Stomach (tissue), 9 donors: Measurements from ENCODE around the gene SSUH2. TPM values are rescaled to one million over a fixed set of nuclear protein-coding genes. Genes with fewer than 3 reads are reported as not detected.
"Not testable (repeated sequence)": the region's sequence is repeated elsewhere in the genome, so short reads cannot be mapped to it uniquely, and the experiment has no call there.

ENCODE experiments used
- DNase-seq, 2 donors: peaks; one replicate each; pipeline versions ENCODE4 v3.0.0 to v3.0.0-alpha.2; 2013 to 2019
- H3K27ac ChIP-seq, 5 donors: fragments of 200-600 bp in 4 of 5; sonication (generic) in 4 of 5; one replicate each; pipeline ENCODE4 v1.5.1; 2013 to 2019; ENCODE audit warnings: mild to moderate bottlenecking in 1 of 5, moderate library complexity in 1 of 5
- H3K27me3 ChIP-seq, 3 donors: fragments of 200-600 bp; sonication (generic); one replicate each; pipeline ENCODE4 v1.5.1; 2017 to 2019; ENCODE audit warnings: mixed run types in 1 of 3
- H3K36me3 ChIP-seq, 4 donors: fragments of 200-600 bp; sonication (generic); 1 replicate in 3 of 4; 2 replicates in 1 of 4; pipeline ENCODE4 v1.5.1; 2016 to 2019
- H3K4me1 ChIP-seq, 4 donors: fragments of 200-600 bp; sonication (generic); one replicate each; pipeline ENCODE4 v1.5.1; 2016 to 2019
- H3K4me3 ChIP-seq, 4 donors: fragments of 200-600 bp; sonication (generic) in 3 of 4; one replicate each; pipeline ENCODE4 v1.5.1; 2016 to 2019; ENCODE audit warnings: mild to moderate bottlenecking in 1 of 4
- H3K9me3 ChIP-seq, 4 donors: fragments of 200-600 bp; sonication (generic); one replicate each; pipeline ENCODE4 v1.5.1; 2016 to 2019
- EP300 ChIP-seq: sonication (generic); formaldehyde crosslinking; IDR thresholded peaks from one replicate; pipeline ENCODE4 v1.6.1; 2017; ENCODE audit warnings: antibody characterized with exemption
- POLR2A ChIP-seq, 4 donors: fragments of 450-650 bp; IDR thresholded peaks; one replicate each; pipeline ENCODE4 v1.6.1; 2016; ENCODE audit warnings: antibody characterized with exemption in 4 of 4, control low read depth in 2 of 4, mild to moderate bottlenecking in 1 of 4, moderate library complexity in 1 of 4
- POLR2AphosphoS5 ChIP-seq, 3 donors: sonication (generic); formaldehyde crosslinking; IDR thresholded peaks; one replicate each; pipeline ENCODE4 v1.6.1; 2016; ENCODE audit warnings: antibody characterized with exemption in 3 of 3
- WGBS, 5 donors: extraction: QIAGEN DNeasy Blood & Tissue Kit in 3 of 5; methylation state at CpG; one replicate each; pipeline versions ENCODE4 v1.1.5 to v1.1.7; 2013 to 2018; 5-methylcytosine and 5-hydroxymethylcytosine counted together
- intact Hi-C: fragments of 100-400 bp; cut with DNase I; formaldehyde crosslinking; loops from one replicate; pipeline ENCODE4 v1.15.1; 2023; ENCODE audit warnings: low total_unique reads
- polyA plus RNA-seq, 3 donors: library from polyadenylated mRNA; stranded (reverse); fragments of 200-250 nt; gene quantifications; one replicate each; pipeline ENCODE4 v1.2.3, GENCODE V29; 2013
- total RNA-seq, 5 donors: library from RNA; depleted of rRNA; stranded (reverse); fragments of >200 nt; gene quantifications; one replicate each; pipeline versions ENCODE4 v1.1.0 to v1.2.3, GENCODE V29; 2014 to 2016
- TF ChIP-seq, protein P1 (sequence below), 7 experiments: fragments of 450-650 bp in 4 of 7; fragments of 200-600 bp in 3 of 7; sonication (generic) in 3 of 7; IDR thresholded peaks; one replicate each; pipeline ENCODE4 v1.5.1; 2016 to 2019; ENCODE audit warnings: antibody characterized with exemption in 7 of 7, control low read depth in 2 of 7, mild to moderate bottlenecking in 1 of 7
- donor health status: healthy with polysubstance abuse.
- donor health status: Bipolar disorder and iron deficiency.
- donor health status: healthy.

Gene SSUH2
- total and polyA plus RNA-seq, 8 donors: 0.35 to 6.3 (median 1.0) TPM; not detected in 2

DNA sequence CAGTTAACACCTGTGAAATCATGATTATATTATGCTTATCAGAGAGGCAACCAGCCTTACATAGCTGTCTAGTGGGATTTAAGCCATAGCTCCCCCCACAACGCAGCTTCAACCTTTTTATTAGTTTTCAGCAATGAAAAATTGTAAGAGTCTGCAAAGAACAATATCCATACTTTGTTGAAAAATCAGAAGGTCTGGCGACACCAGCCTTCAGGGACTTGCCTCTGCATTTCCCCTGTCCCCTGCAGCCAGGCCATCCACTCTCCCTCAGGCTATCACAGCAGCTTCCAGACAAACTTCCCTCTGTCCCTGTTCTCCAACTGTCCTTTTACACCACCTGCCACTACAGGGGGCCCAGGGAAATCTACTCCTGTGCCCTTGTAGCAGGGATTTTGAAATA lies 59.9 kb downstream of the SSUH2 start:
- H3K9me3 ChIP-seq: no peaks in the 10 kb centered on the region
- 82 to 93% (median 86%) methylated on average over 2 of the region's 2 CpGs for WGBS, 5 donors
- TF ChIP-seq EP300: no peak
- H3K27me3 ChIP-seq: no peaks in the 10 kb centered on the region
- H3K27ac ChIP-seq: no peak overlapping the region
- no peak for DNase-seq
- intact Hi-C loops: no loop called here
- no peak overlapping the region for H3K4me3 ChIP-seq
- H3K36me3 ChIP-seq: no peaks in the 10 kb centered on the region
- no peaks in the 10 kb centered on the region for H3K4me1 ChIP-seq

DNA sequence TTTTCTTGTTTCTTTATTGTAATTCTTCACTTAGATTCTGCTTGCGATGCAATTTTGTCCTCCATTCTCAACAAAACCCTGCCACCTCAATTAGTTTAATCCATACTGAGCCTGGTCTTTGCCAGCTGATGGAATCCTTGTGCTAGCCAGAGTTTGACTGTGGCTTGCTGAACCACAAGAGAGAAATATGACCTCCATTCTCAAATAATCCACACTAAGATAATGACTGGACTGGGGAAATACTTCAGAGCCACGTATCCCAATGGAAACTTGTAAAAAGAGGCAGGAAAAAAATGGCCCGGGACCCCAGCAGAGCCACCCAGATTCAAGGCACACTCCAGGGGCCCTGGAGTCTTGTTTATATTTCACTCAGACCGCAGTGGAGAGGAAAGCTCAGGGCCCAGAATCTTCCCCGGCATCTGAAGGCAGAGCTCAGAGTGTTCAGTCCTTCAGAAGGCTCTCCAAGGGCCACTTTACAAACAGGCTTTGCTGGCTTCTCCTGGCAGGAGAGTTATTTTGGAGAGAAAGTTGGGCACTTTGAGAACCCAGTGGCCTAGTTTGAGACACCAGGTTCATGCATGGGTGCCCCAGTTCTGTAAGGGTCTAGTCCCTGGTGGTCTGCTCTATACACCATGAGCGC lies 62.7 kb downstream of the SSUH2 start:
- no peak for DNase-seq
- H3K9me3 ChIP-seq: no peaks in the 10 kb centered on the region
- no peaks in the 10 kb centered on the region for H3K36me3 ChIP-seq
- H3K4me1 ChIP-seq: no peaks in the 10 kb centered on the region
- 82 to 90% (median 86%) methylated on average over 6 of the region's 6 CpGs for WGBS, 5 donors
- TF ChIP-seq, protein P1, sequence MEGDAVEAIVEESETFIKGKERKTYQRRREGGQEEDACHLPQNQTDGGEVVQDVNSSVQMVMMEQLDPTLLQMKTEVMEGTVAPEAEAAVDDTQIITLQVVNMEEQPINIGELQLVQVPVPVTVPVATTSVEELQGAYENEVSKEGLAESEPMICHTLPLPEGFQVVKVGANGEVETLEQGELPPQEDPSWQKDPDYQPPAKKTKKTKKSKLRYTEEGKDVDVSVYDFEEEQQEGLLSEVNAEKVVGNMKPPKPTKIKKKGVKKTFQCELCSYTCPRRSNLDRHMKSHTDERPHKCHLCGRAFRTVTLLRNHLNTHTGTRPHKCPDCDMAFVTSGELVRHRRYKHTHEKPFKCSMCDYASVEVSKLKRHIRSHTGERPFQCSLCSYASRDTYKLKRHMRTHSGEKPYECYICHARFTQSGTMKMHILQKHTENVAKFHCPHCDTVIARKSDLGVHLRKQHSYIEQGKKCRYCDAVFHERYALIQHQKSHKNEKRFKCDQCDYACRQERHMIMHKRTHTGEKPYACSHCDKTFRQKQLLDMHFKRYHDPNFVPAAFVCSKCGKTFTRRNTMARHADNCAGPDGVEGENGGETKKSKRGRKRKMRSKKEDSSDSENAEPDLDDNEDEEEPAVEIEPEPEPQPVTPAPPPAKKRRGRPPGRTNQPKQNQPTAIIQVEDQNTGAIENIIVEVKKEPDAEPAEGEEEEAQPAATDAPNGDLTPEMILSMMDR (IDR thresholded peaks at IDR 0.05): no peak
- no peak for TF ChIP-seq POLR2AphosphoS5 (IDR thresholded peaks at IDR 0.05)
- no peak for TF ChIP-seq POLR2A (IDR thresholded peaks at IDR 0.05)
- no peak for TF ChIP-seq EP300
- no peak overlapping the region for H3K4me3 ChIP-seq
- intact Hi-C loops: no loop called here
- H3K27ac ChIP-seq: no peak overlapping the region
- no peaks in the 10 kb centered on the region for H3K27me3 ChIP-seq

DNA sequence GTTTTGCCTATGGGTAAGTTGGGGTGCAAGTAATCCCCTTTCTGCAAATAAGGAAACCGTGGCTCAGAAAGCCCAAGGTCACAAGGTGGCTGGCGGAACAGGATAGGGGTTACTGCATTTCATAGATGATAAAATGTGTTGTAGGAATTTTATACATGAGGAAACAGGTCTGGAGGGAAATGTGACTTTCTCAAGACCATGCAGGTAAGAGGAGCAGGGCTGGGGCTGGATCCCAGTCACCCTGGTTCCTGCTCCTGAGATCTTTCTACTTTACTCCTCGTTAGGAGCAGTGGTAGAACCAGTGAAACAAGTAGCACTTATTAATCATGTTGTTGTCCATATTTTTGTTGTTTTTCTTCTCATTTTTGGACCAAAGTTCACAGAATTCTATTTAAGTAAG lies 63.2 kb downstream of the SSUH2 start:
- no peaks in the 10 kb centered on the region for H3K9me3 ChIP-seq
- H3K27me3 ChIP-seq: no peaks in the 10 kb centered on the region
- no peak overlapping the region for H3K27ac ChIP-seq
- no peak overlapping the region for H3K4me3 ChIP-seq
- WGBS, 5 donors: 69 to 83% (median 80%) methylated on average over 3 of the region's 3 CpGs
- intact Hi-C loops: no loop called here
- H3K36me3 ChIP-seq: no peaks in the 10 kb centered on the region
- H3K4me1 ChIP-seq: no peaks in the 10 kb centered on the region
- no peak for DNase-seq
- TF ChIP-seq EP300 (no peak), POLR2A (IDR thresholded peaks at IDR 0.05) (no peak), POLR2AphosphoS5 (IDR thresholded peaks at IDR 0.05) (no peak)
- TF ChIP-seq, protein P1 (IDR thresholded peaks at IDR 0.05): no peak

DNA sequence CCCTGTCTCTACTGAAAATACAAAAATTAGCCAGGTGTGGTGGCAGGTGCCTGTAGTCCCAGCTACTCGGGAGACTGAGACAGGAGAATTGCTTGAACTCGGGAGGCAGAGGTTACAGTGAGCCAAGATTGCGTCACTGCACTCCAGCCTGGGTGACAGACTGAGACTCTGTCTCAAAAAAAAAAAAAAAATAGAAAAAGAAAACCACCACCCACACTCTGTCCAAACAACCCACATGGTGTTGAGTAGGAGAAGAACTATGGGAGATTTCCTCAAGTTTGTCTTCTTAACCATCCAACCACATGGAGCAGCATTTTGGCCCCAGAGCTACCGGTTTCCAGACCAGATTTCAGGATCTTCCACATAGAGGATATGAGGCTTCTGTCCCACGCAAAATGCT lies 64.2 kb downstream of the SSUH2 start:
- 70 to 85% (median 77%) methylated on average over 5 of the region's 5 CpGs for WGBS, 5 donors
- intact Hi-C loops, H3K27ac ChIP-seq: not testable (repeated sequence)

DNA sequence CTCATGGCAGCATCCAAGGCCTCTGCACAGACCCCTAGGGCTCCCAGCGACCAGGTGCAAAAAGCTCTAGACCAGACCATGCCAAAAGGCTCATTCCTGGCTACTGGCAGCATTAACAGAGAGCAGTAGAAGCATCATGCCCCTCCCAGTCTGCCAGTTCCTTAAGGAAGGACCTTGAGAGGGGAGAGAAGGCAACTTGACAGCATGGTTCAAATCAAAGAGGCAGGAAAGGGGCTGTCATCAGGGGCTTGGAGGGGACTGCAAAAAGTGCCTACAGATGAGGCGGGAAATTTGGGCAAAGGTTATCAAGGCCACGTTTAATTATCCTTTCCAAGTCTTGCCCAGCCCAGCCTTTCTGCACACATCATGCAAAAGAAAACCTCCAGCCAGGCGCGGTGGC lies 64.7 kb downstream of the SSUH2 start:
- no peaks in the 10 kb centered on the region for H3K36me3 ChIP-seq
- no peak for TF ChIP-seq POLR2AphosphoS5 (IDR thresholded peaks at IDR 0.05)
- no peak for TF ChIP-seq POLR2A (IDR thresholded peaks at IDR 0.05)
- TF ChIP-seq, protein P1 (IDR thresholded peaks at IDR 0.05): no peak
- TF ChIP-seq EP300: no peak
- WGBS, 5 donors: 60 to 74% (median 74%) methylated on average over 5 of the region's 5 CpGs
- intact Hi-C loops: no loop called here
- no peaks in the 10 kb centered on the region for H3K9me3 ChIP-seq
- H3K4me3 ChIP-seq: no peak overlapping the region
- no peaks in the 10 kb centered on the region for H3K27me3 ChIP-seq
- no peaks in the 10 kb centered on the region for H3K4me1 ChIP-seq
- DNase-seq: no peak
- H3K27ac ChIP-seq: no peak overlapping the region

More for the DNA sequence above, 64.2 kb downstream of the SSUH2 start:
- not testable (repeated sequence) for H3K4me3 ChIP-seq, H3K9me3 ChIP-seq, DNase-seq, H3K27me3 ChIP-seq, H3K4me1 ChIP-seq, H3K36me3 ChIP-seq
